Fibroblast of lung (primary cell): ENCODE data around the gene ADAMTS19. TPM values are rescaled to one million over a fixed set of nuclear protein-coding genes. Genes with fewer than 3 reads are reported as not detected.

Experiments used
- DNase-seq, 2 donors: peaks; one replicate each; pipeline versions ENCODE4 v3.0.0 to v3.0.0-alpha.2; 2010; ENCODE audit warnings: low read depth in 2 of 2
- H2AFZ ChIP-seq: 2 replicates; pipeline ENCODE4 v1.5.1; 2012; ENCODE audit warnings: low read length, control low read depth, inconsistent platforms
- H3K27ac ChIP-seq: 2 replicates; pipeline ENCODE4 v1.5.1; 2011; ENCODE audit warnings: low read length, control low read depth; ENCODE audit not compliant: insufficient read depth
- H3K27me3 ChIP-seq: 2 replicates; pipeline ENCODE4 v1.5.1; 2011; ENCODE audit warnings: mild to moderate bottlenecking, low read length; ENCODE audit not compliant: control insufficient read depth, insufficient read depth
- H3K36me3 ChIP-seq: 2 replicates; pipeline ENCODE4 v1.5.1; 2011; ENCODE audit warnings: low read length; ENCODE audit not compliant: control insufficient read depth, insufficient read depth
- H3K4me1 ChIP-seq: 2 replicates; pipeline ENCODE4 v1.5.1; 2011; ENCODE audit warnings: low read length; ENCODE audit not compliant: control insufficient read depth, insufficient read depth; ENCODE audit errors: extremely low read depth
- H3K4me2 ChIP-seq: 2 replicates; pipeline ENCODE4 v1.5.1; 2011; ENCODE audit warnings: low read length, control low read depth; ENCODE audit not compliant: insufficient read depth; ENCODE audit errors: extremely low read depth
- H3K4me3 ChIP-seq, 4 experiments: fragments of 200-600 bp in 1 of 4; sonication (generic) in 1 of 4; replicated peaks in 1 of 4; 2 replicates each; pipeline ENCODE4 v1.5.1; 2011 to 2016; ENCODE audit warnings: low read length in 4 of 4, low read depth in 3 of 4, mild to moderate bottlenecking in 3 of 4, control low read depth in 2 of 4, inconsistent platforms in 1 of 4, mixed read lengths in 1 of 4; ENCODE audit not compliant: insufficient read depth in 1 of 4; ENCODE audit errors: control extremely low read depth in 1 of 4
- H3K79me2 ChIP-seq: 2 replicates; pipeline ENCODE4 v1.5.1; 2012; ENCODE audit warnings: mild to moderate bottlenecking, low read length, inconsistent platforms; ENCODE audit not compliant: control insufficient read depth, insufficient read depth
- H3K9ac ChIP-seq: 2 replicates; pipeline ENCODE4 v1.5.1; 2011; ENCODE audit warnings: mild to moderate bottlenecking, low read length, control low read depth; ENCODE audit not compliant: insufficient read depth
- H3K9me3 ChIP-seq: 2 replicates; pipeline ENCODE4 v1.5.1; 2012; ENCODE audit warnings: low read depth, low read length; ENCODE audit not compliant: control insufficient read depth, insufficient read depth
- H4K20me1 ChIP-seq: 2 replicates; pipeline ENCODE4 v1.5.1; 2011; ENCODE audit warnings: low read length; ENCODE audit not compliant: control insufficient read depth, insufficient read depth; ENCODE audit errors: extremely low read depth
- EZH2 ChIP-seq: IDR thresholded peaks from 2 replicates; pipeline ENCODE4 v1.5.1; 2012; ENCODE audit warnings: low read length, control low read depth, mild to moderate bottlenecking; ENCODE audit errors: missing control alignments
- polyA plus RNA-seq, 2 donors: library from polyadenylated mRNA; depleted of rRNA in 1 of 2; stranded (reverse) in 1 of 2; unstranded in 1 of 2; fragments of >200 nt; gene quantifications; 2 replicates each; pipeline ENCODE4 v1.2.1, GENCODE V29; 2011 to 2012; ENCODE audit warnings: missing spikeins in 1 of 2
- total RNA-seq: library from RNA; depleted of rRNA; stranded (reverse); fragments of >200 nt; gene quantifications from 2 replicates; pipeline ENCODE4 v1.2.1, GENCODE V29; 2014
- TF ChIP-seq, protein P1 (sequence below), 2 donors: IDR thresholded peaks in 1 of 2; conservative IDR thresholded peaks in 1 of 2; 1 replicate in 1 of 2; 2 replicates in 1 of 2; pipeline ENCODE4 v1.5.1; 2011 to 2012; ENCODE audit warnings: low read length in 2 of 2, control low read depth in 1 of 2, inconsistent platforms in 1 of 2, low read depth in 1 of 2, mild to moderate bottlenecking in 1 of 2

Gene ADAMTS19
- total and polyA plus RNA-seq, 2 donors (not counting 1 experiment from before 2014, with no cell fraction given): 0.09 to 0.33 TPM

DNA sequence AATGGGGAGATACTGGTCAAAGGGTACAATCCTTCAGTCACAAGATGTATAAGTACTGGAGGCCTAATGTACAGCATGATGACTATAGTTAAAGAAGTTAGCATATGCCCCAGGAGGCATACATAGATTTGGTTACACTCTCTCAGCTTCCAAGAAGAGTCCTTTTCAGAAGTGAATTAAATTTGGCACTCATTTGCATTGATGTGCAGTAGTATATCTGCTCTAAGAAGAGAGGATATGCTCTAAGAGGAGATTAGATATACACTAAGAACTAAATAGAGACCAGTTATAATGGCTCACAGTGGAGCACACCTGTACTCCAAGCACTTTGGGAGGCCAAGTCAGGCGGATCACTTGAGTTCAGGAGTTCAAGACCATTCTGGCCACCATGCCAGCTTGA lies 148.3 kb downstream of the ADAMTS19 start:
- no peak for TF ChIP-seq EZH2
- TF ChIP-seq, protein P1, sequence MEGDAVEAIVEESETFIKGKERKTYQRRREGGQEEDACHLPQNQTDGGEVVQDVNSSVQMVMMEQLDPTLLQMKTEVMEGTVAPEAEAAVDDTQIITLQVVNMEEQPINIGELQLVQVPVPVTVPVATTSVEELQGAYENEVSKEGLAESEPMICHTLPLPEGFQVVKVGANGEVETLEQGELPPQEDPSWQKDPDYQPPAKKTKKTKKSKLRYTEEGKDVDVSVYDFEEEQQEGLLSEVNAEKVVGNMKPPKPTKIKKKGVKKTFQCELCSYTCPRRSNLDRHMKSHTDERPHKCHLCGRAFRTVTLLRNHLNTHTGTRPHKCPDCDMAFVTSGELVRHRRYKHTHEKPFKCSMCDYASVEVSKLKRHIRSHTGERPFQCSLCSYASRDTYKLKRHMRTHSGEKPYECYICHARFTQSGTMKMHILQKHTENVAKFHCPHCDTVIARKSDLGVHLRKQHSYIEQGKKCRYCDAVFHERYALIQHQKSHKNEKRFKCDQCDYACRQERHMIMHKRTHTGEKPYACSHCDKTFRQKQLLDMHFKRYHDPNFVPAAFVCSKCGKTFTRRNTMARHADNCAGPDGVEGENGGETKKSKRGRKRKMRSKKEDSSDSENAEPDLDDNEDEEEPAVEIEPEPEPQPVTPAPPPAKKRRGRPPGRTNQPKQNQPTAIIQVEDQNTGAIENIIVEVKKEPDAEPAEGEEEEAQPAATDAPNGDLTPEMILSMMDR (conservative IDR thresholded peaks at IDR 0.05 in 1 of 2, IDR thresholded peaks at IDR 0.05 in 1 of 2; ENCODE audit: low read depth in 1 of 2, low read length in 2 of 2): no peak
- H3K4me3 ChIP-seq: no peak overlapping the region
- no peaks in the 10 kb centered on the region for H3K9me3 ChIP-seq
- H3K79me2 ChIP-seq: no peaks in the 10 kb centered on the region
- no peak overlapping the region for H3K9ac ChIP-seq
- no peak overlapping the region for H3K27ac ChIP-seq
- H3K27me3 ChIP-seq: no peaks in the 10 kb centered on the region
- H4K20me1 ChIP-seq: no peaks in the 10 kb centered on the region
- H3K4me2 ChIP-seq: no peak overlapping the region
- no peak overlapping the region for H2AFZ ChIP-seq
- no peak for DNase-seq
- H3K36me3 ChIP-seq: no peaks in the 10 kb centered on the region
- H3K4me1 ChIP-seq: no peaks in the 10 kb centered on the region

DNA sequence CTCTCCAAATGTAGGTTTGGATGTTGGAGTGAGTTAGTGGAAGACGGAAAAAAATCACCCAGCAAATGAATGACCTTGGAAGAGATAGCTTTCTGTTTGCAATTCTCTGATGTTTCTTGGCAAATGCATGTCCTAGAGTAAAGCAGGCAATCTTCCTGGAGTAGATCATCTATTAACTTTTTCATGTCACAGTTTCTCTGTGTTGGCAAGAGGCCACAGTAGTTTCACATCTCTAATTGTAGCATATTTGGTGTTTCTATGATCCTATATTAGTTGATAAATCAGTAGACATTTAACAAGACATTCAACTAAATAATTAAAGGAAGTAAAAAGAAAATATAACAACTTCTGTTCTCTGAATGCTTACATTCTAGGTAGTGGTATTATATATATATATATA lies 149.6 kb downstream of the ADAMTS19 start:
- Histone ChIP-seq H2AFZ (no peak overlapping the region), H3K36me3 (no peaks in the 10 kb centered on the region), H3K9ac (no peak overlapping the region), H3K4me1 (no peaks in the 10 kb centered on the region), H3K4me3 (no peak overlapping the region), H3K27me3 (no peaks in the 10 kb centered on the region), H3K9me3 (no peaks in the 10 kb centered on the region), H3K4me2 (no peak overlapping the region), H3K27ac (no peak overlapping the region), H4K20me1 (no peaks in the 10 kb centered on the region), H3K79me2 (no peaks in the 10 kb centered on the region)
- no peak for TF ChIP-seq EZH2
- TF ChIP-seq, protein P1 (conservative IDR thresholded peaks at IDR 0.05 in 1 of 2, IDR thresholded peaks at IDR 0.05 in 1 of 2; ENCODE audit: low read depth in 1 of 2, low read length in 2 of 2): no peak
- DNase-seq: no peak

GRCh38 chr5:129616517-129616916 lies 156.4 kb downstream of the ADAMTS19 start:
- Histone ChIP-seq H3K4me3 (no peak overlapping the region), H3K27me3 (no peaks in the 10 kb centered on the region), H3K9me3 (no peaks in the 10 kb centered on the region), H4K20me1 (no peaks in the 10 kb centered on the region), H3K4me2 (no peak overlapping the region), H3K36me3 (no peaks in the 10 kb centered on the region), H3K4me1 (no peaks in the 10 kb centered on the region), H3K9ac (no peak overlapping the region), H2AFZ (no peak overlapping the region), H3K27ac (no peak overlapping the region), H3K79me2 (no peaks in the 10 kb centered on the region)
- TF ChIP-seq EZH2: no peak
- TF ChIP-seq, protein P1 (conservative IDR thresholded peaks at IDR 0.05 in 1 of 2, IDR thresholded peaks at IDR 0.05 in 1 of 2; ENCODE audit: low read depth in 1 of 2, low read length in 2 of 2): no peak
- no peak for DNase-seq
